Mesenchymal stem cell (in vitro differentiated cells and primary cell): ENCODE data around the gene SIGLEC8.

Source experiments
- DNase-seq: peaks from one replicate; pipeline ENCODE4 v3.0.0-alpha.2; 2013
- H2AFZ ChIP-seq: one replicate; pipeline ENCODE4 v1.6.1; 2013; ENCODE audit warnings: low read depth, mild to moderate bottlenecking, control low read depth, inconsistent platforms, low read length, moderate library complexity
- H2AK5ac ChIP-seq: 2 replicates; pipeline ENCODE4 v1.6.1; 2013; ENCODE audit warnings: low read length, moderate library complexity, mild to moderate bottlenecking, inconsistent platforms; ENCODE audit not compliant: severe bottlenecking
- H2BK120ac ChIP-seq: one replicate; pipeline ENCODE4 v1.6.1; 2013; ENCODE audit warnings: low read depth, mild to moderate bottlenecking, inconsistent platforms, low read length, moderate library complexity
- H2BK12ac ChIP-seq, 2 experiments: one replicate each; pipeline ENCODE4 v1.6.1; 2013; ENCODE audit warnings: inconsistent platforms in 2 of 2, low read length in 2 of 2, mild to moderate bottlenecking in 2 of 2, moderate library complexity in 2 of 2, control low read depth in 1 of 2
- H2BK15ac ChIP-seq: one replicate; pipeline ENCODE4 v1.6.1; 2013; ENCODE audit warnings: mild to moderate bottlenecking, low read depth, inconsistent platforms; ENCODE audit not compliant: poor library complexity, severe bottlenecking
- H2BK5ac ChIP-seq: 2 replicates; pipeline ENCODE4 v1.6.1; 2013; ENCODE audit warnings: low read depth, mild to moderate bottlenecking, low read length, control low read depth, inconsistent platforms; ENCODE audit not compliant: poor library complexity, severe bottlenecking
- H3K14ac ChIP-seq, 2 experiments: one replicate each; pipeline ENCODE4 v1.6.1; 2013; ENCODE audit warnings: inconsistent platforms in 2 of 2, low read length in 2 of 2, control low read depth in 1 of 2, mild to moderate bottlenecking in 1 of 2, moderate library complexity in 1 of 2
- H3K18ac ChIP-seq, 2 experiments: one replicate each; pipeline ENCODE4 v1.6.1; 2013; ENCODE audit warnings: inconsistent platforms in 2 of 2, low read length in 2 of 2, control low read depth in 1 of 2, low read depth in 1 of 2, mild to moderate bottlenecking in 1 of 2
- H3K23ac ChIP-seq, 2 experiments: one replicate each; pipeline ENCODE4 v1.6.1; 2013; ENCODE audit warnings: inconsistent platforms in 2 of 2, low read length in 2 of 2, mild to moderate bottlenecking in 2 of 2, moderate library complexity in 2 of 2, control low read depth in 1 of 2
- H3K27ac ChIP-seq: 2 replicates; pipeline ENCODE4 v1.5.1; 2013; ENCODE audit warnings: mild to moderate bottlenecking, moderate library complexity, low read length, control low read depth, inconsistent platforms; ENCODE audit not compliant: poor library complexity, severe bottlenecking
- H3K27me3 ChIP-seq, 2 experiments: 2 replicates each; pipeline versions ENCODE4 v1.6.1 to v1.7.0; 2013; ENCODE audit warnings: low read length in 2 of 2, mild to moderate bottlenecking in 2 of 2, moderate library complexity in 2 of 2, control low read depth in 1 of 2, inconsistent platforms in 1 of 2; ENCODE audit not compliant: control insufficient read depth in 1 of 2, insufficient read depth in 1 of 2
- H3K36me3 ChIP-seq, 2 experiments: 2 replicates each; pipeline versions ENCODE4 v1.6.1 to v1.7.0; 2013; ENCODE audit warnings: low read length in 2 of 2, control low read depth in 1 of 2, inconsistent platforms in 1 of 2, low read depth in 1 of 2, mild to moderate bottlenecking in 1 of 2; ENCODE audit not compliant: insufficient read depth in 2 of 2, control insufficient read depth in 1 of 2
- H3K4ac ChIP-seq, 2 experiments: one replicate each; pipeline ENCODE4 v1.6.1; 2013; ENCODE audit warnings: inconsistent platforms in 2 of 2, low read length in 2 of 2, mild to moderate bottlenecking in 2 of 2, moderate library complexity in 2 of 2, control low read depth in 1 of 2, low read depth in 1 of 2
- H3K4me1 ChIP-seq: 2 replicates; pipeline ENCODE4 v1.6.1; 2013; ENCODE audit warnings: low read depth, low read length, control low read depth; ENCODE audit not compliant: control insufficient read depth, insufficient read depth
- H3K4me2 ChIP-seq: 2 replicates; pipeline ENCODE4 v1.6.1; 2013; ENCODE audit warnings: low read length, mild to moderate bottlenecking, inconsistent platforms; ENCODE audit not compliant: poor library complexity, severe bottlenecking
- H3K4me3 ChIP-seq, 2 experiments: 2 replicates each; pipeline versions ENCODE4 v1.5.1 to v1.7.0; 2013; ENCODE audit warnings: low read length in 2 of 2, mild to moderate bottlenecking in 2 of 2, control low read depth in 1 of 2, low read depth in 1 of 2; ENCODE audit not compliant: insufficient read depth in 1 of 2
- H3K79me1 ChIP-seq: replicated peaks from 2 replicates; pipeline ENCODE4 v1.6.1; 2013; ENCODE audit warnings: mild to moderate bottlenecking, control low read depth, low read length, inconsistent platforms; ENCODE audit not compliant: poor library complexity, severe bottlenecking
- H3K9ac ChIP-seq: 2 replicates; pipeline ENCODE4 v1.7.0; 2013; ENCODE audit warnings: mild to moderate bottlenecking, low read length, moderate library complexity
- H3K9me3 ChIP-seq: 2 replicates; pipeline ENCODE4 v1.7.0; 2013; ENCODE audit warnings: mild to moderate bottlenecking, low read length; ENCODE audit not compliant: control insufficient read depth
- H4K8ac ChIP-seq: one replicate; pipeline ENCODE4 v1.6.1; 2013; ENCODE audit warnings: inconsistent platforms, mild to moderate bottlenecking, low read length, moderate library complexity
- H4K91ac ChIP-seq: one replicate; pipeline ENCODE4 v1.6.1; 2013; ENCODE audit warnings: mild to moderate bottlenecking, low read length, inconsistent platforms
- WGBS: methylation state at CpG from one replicate; pipeline ENCODE4 v1.1.7; 2013; ENCODE audit warnings: mixed read lengths; 5-methylcytosine and 5-hydroxymethylcytosine counted together

Gene SIGLEC8

GRCh38 chr19:51489113-51489512 is 30.9 kb upstream of the SIGLEC8 start:
- no peaks in the 10 kb centered on the region for H3K27me3 ChIP-seq
- no peak overlapping the region for H2AFZ ChIP-seq
- H2BK120ac ChIP-seq = no peak overlapping the region
- no peak overlapping the region for H3K9ac ChIP-seq
- no peak for DNase-seq
- H2BK15ac ChIP-seq = no peak overlapping the region
- no peak overlapping the region for H2BK12ac ChIP-seq
- no peaks in the 10 kb centered on the region for H3K79me1 ChIP-seq
- no peak overlapping the region for H3K27ac ChIP-seq
- no peak overlapping the region for H3K4me2 ChIP-seq
- H3K4ac ChIP-seq = no peak overlapping the region
- H3K4me1 ChIP-seq = no peaks in the 10 kb centered on the region
- 23% methylated on average over 2 of the region's 2 CpGs for WGBS
- H3K18ac ChIP-seq = no peak overlapping the region
- no peak overlapping the region for H4K8ac ChIP-seq
- H2BK5ac ChIP-seq = no peak overlapping the region
- no peak overlapping the region for H3K4me3 ChIP-seq
- no peak overlapping the region for H4K91ac ChIP-seq
- no peak overlapping the region for H2AK5ac ChIP-seq
- peaks cover 3% of the 10 kb centered on the region for H3K9me3 ChIP-seq
- no peak overlapping the region for H3K14ac ChIP-seq
- H3K36me3 ChIP-seq = no peaks in the 10 kb centered on the region
- no peak overlapping the region for H3K23ac ChIP-seq

GRCh38 chr19:51488491-51488890 is 30.2 kb upstream of the SIGLEC8 start:
- WGBS = 50% methylated on average over 2 of the region's 3 CpGs
- no peak for DNase-seq

GRCh38 chr19:51485960-51486660 is 27.9 kb upstream of the SIGLEC8 start:
- Histone ChIP-seq H3K4me1 (no peaks in the 10 kb centered on the region), H2BK120ac (no peak overlapping the region), H2BK15ac (no peak overlapping the region), H3K79me1 (no peaks in the 10 kb centered on the region), H2BK12ac (no peak overlapping the region), H4K91ac (no peak overlapping the region), H3K23ac (no peak overlapping the region), H2BK5ac (no peak overlapping the region), H3K9me3 (peaks cover 3% of the 10 kb centered on the region), H2AFZ (no peak overlapping the region), H3K4me2 (no peak overlapping the region), H3K4me3 (no peak overlapping the region), H3K9ac (no peak overlapping the region), H3K27ac (no peak overlapping the region), H4K8ac (no peak overlapping the region), H3K36me3 (no peaks in the 10 kb centered on the region), H3K27me3 (peaks cover 0 to 2% of the 10 kb centered on the region in 2 experiments), H2AK5ac (no peak overlapping the region), H3K18ac (no peak overlapping the region), H3K4ac (no peak overlapping the region), H3K14ac (no peak overlapping the region)
- no peak for DNase-seq
- WGBS = 81% methylated on average over 5 of the region's 5 CpGs

More at GRCh38 chr19:51488491-51488890, 30.2 kb upstream of the SIGLEC8 start:
- no peak overlapping the region for H3K9ac ChIP-seq
- no peak overlapping the region for H3K14ac ChIP-seq
- no peak overlapping the region for H2AK5ac ChIP-seq
- no peak overlapping the region for H3K27ac ChIP-seq
- H3K23ac ChIP-seq = no peak overlapping the region
- H2BK15ac ChIP-seq = no peak overlapping the region
- H3K79me1 ChIP-seq = no peaks in the 10 kb centered on the region
- no peak overlapping the region for H3K18ac ChIP-seq
- no peak overlapping the region for H3K4ac ChIP-seq
- no peak overlapping the region for H2AFZ ChIP-seq
- H3K9me3 ChIP-seq = peaks cover 3% of the 10 kb centered on the region
- H3K36me3 ChIP-seq = no peaks in the 10 kb centered on the region
- no peak overlapping the region for H4K91ac ChIP-seq
- H3K4me3 ChIP-seq = no peak overlapping the region
- no peak overlapping the region for H3K4me2 ChIP-seq
- H2BK5ac ChIP-seq = no peak overlapping the region
- no peak overlapping the region for H2BK120ac ChIP-seq
- no peak overlapping the region for H4K8ac ChIP-seq
- no peak overlapping the region for H2BK12ac ChIP-seq
- no peaks in the 10 kb centered on the region for H3K4me1 ChIP-seq
- no peaks in the 10 kb centered on the region for H3K27me3 ChIP-seq

- no peak overlapping the region for H3K4me3 ChIP-seq
- H3K14ac ChIP-seq = no peak overlapping the region
- H4K8ac ChIP-seq = no peak overlapping the region
- no peak overlapping the region for H2BK15ac ChIP-seq
- no peaks in the 10 kb centered on the region for H3K36me3 ChIP-seq
- H3K27ac ChIP-seq = no peak overlapping the region
- H3K27me3 ChIP-seq = peaks cover 0 to 6% of the 10 kb centered on the region in 2 experiments
- H3K4ac ChIP-seq = no peak overlapping the region
- H2BK5ac ChIP-seq = no peak overlapping the region
- H2BK12ac ChIP-seq = no peak overlapping the region
- no peak overlapping the region for H2BK120ac ChIP-seq
- H3K23ac ChIP-seq = no peak overlapping the region
- no peak overlapping the region for H3K18ac ChIP-seq
- no peak overlapping the region for H3K4me2 ChIP-seq
- H3K4me1 ChIP-seq = no peaks in the 10 kb centered on the region
- H3K9ac ChIP-seq = no peak overlapping the region
- H4K91ac ChIP-seq = no peak overlapping the region
- H3K9me3 ChIP-seq = no peaks in the 10 kb centered on the region
- H2AFZ ChIP-seq = no peak overlapping the region
- DNase-seq = no peak
- 93% methylated on average over 8 of the region's 8 CpGs for WGBS
- H3K79me1 ChIP-seq = no peaks in the 10 kb centered on the region
- H2AK5ac ChIP-seq = no peak overlapping the region
Measured at GRCh38 chr19:51480590-51480989, 22.3 kb upstream of the SIGLEC8 start.
